ENCODE results near the gene FITM2.

GRCh38 chr20:44360221-44360620, 49.2 kb upstream of the FITM2 start:
- no peak for TF ChIP-seq USF2 (IDR thresholded peaks at IDR 0.05; ENCODE audit: borderline replicate concordance, low read depth, low read length)
- TF ChIP-seq CTCF (IDR thresholded peaks at IDR 0.05): no peak
- no peak for TF ChIP-seq MXI1 (IDR thresholded peaks at IDR 0.05; ENCODE audit: low read depth, low read length)
- no peak for TF ChIP-seq EP300 (IDR thresholded peaks at IDR 0.05; ENCODE audit: borderline replicate concordance in 1 of 2, low read depth in 1 of 2, low read length in 1 of 2)
- no peak for TF ChIP-seq RCOR1 (IDR thresholded peaks at IDR 0.05; ENCODE audit: low read length)
- no peak for TF ChIP-seq YY1 (IDR thresholded peaks at IDR 0.05; ENCODE audit: low read depth)
- TF ChIP-seq FOSL2 (IDR thresholded peaks at IDR 0.05; ENCODE audit: borderline replicate concordance, low read depth): no peak
